Gastrocnemius medialis (tissue), 4 donors: ENCODE results near the gene TRIM67.

ENCODE experiments used
- POLR2A ChIP-seq, 2 donors: fragments of 450-650 bp; IDR thresholded peaks; one replicate each; pipeline ENCODE4 v1.6.1; 2017; ENCODE audit warnings: antibody characterized with exemption in 2 of 2, mild to moderate bottlenecking in 2 of 2, moderate library complexity in 2 of 2
- TF ChIP-seq, protein P1 (sequence below), 5 experiments: fragments of 450-650 bp in 3 of 5; fragments of 200-600 bp in 2 of 5; sonication (generic) in 2 of 5; IDR thresholded peaks in 4 of 5; conservative IDR thresholded peaks in 1 of 5; 1 replicate in 4 of 5; 2 replicates in 1 of 5; pipeline ENCODE4 v1.5.1; 2016 to 2019; ENCODE audit warnings: antibody characterized with exemption in 5 of 5, mild to moderate bottlenecking in 3 of 5, moderate library complexity in 3 of 5

DNA sequence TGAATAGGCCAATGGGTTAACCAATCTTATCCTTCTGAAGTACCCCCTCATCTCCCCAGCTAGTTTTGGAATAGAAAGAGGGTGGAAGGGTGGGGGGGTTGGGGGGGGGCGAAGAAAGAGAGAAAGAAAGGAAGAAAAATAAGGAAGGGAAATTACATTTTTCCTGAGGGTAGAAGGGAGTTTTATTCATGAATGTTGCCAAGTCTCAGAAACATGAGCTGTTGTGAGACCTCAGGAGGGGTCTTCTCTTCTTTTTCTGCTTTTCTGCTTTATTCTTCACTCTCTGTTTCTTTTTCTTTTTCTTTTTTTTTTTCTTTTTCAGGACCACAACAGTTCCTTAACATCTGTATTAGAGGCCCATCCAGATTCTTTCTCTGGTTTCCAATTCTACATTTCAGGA lies 6.0 kb upstream of the TRIM67 start:
- TF ChIP-seq, protein P1, sequence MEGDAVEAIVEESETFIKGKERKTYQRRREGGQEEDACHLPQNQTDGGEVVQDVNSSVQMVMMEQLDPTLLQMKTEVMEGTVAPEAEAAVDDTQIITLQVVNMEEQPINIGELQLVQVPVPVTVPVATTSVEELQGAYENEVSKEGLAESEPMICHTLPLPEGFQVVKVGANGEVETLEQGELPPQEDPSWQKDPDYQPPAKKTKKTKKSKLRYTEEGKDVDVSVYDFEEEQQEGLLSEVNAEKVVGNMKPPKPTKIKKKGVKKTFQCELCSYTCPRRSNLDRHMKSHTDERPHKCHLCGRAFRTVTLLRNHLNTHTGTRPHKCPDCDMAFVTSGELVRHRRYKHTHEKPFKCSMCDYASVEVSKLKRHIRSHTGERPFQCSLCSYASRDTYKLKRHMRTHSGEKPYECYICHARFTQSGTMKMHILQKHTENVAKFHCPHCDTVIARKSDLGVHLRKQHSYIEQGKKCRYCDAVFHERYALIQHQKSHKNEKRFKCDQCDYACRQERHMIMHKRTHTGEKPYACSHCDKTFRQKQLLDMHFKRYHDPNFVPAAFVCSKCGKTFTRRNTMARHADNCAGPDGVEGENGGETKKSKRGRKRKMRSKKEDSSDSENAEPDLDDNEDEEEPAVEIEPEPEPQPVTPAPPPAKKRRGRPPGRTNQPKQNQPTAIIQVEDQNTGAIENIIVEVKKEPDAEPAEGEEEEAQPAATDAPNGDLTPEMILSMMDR (IDR thresholded peaks at IDR 0.05 in 4 of 5, conservative IDR thresholded peaks at IDR 0.05 in 1 of 5): no peak
- no peak for TF ChIP-seq POLR2A (IDR thresholded peaks at IDR 0.05)
